Measurements from ENCODE around the gene SLC26A9.

GRCh38 chr1:205963352-205964155 lies 20.3 kb upstream of the SLC26A9 start:
- TF ChIP-seq CTCF (IDR thresholded peaks at IDR 0.05) (no peak), POLR2A (IDR thresholded peaks at IDR 0.05) (no peak)
